ENCODE results near the gene LMX1B.

LMX1B gene

DNA sequence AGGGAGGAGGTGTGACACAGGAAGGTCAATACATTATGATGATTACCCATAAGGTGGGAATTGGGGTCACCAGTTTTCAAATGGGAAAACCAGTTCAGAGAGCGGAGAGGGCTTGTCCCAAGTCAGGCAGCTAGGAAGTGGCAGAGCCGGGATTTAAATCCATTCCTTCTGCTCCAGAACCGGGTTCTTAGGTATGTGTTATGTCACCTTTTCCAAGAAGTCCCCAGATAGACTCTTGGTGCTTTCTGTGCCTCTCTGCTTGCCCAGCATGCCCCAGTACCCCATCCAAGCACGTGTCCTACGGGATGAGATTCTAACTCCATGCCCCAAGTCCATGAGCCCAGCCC lies 69.9 kb downstream of the LMX1B start:
- no peak for DNase-seq (ENCODE audit: low read depth)
- TF ChIP-seq, protein P1, sequence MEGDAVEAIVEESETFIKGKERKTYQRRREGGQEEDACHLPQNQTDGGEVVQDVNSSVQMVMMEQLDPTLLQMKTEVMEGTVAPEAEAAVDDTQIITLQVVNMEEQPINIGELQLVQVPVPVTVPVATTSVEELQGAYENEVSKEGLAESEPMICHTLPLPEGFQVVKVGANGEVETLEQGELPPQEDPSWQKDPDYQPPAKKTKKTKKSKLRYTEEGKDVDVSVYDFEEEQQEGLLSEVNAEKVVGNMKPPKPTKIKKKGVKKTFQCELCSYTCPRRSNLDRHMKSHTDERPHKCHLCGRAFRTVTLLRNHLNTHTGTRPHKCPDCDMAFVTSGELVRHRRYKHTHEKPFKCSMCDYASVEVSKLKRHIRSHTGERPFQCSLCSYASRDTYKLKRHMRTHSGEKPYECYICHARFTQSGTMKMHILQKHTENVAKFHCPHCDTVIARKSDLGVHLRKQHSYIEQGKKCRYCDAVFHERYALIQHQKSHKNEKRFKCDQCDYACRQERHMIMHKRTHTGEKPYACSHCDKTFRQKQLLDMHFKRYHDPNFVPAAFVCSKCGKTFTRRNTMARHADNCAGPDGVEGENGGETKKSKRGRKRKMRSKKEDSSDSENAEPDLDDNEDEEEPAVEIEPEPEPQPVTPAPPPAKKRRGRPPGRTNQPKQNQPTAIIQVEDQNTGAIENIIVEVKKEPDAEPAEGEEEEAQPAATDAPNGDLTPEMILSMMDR (IDR thresholded peaks at IDR 0.05; ENCODE audit: low read depth, low read length): no peak
- TF ChIP-seq, protein P2, sequence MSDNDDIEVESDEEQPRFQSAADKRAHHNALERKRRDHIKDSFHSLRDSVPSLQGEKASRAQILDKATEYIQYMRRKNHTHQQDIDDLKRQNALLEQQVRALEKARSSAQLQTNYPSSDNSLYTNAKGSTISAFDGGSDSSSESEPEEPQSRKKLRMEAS (IDR thresholded peaks at IDR 0.05; ENCODE audit: low read depth, low read length): no peak
- TF ChIP-seq POLR2A (IDR thresholded peaks at IDR 0.05; ENCODE audit: extremely low read depth, insufficient read length): no peak
- TF ChIP-seq MYC (IDR thresholded peaks at IDR 0.05; ENCODE audit: low read depth, low read length): no peak
- H3K4me3 ChIP-seq (ENCODE audit: low read depth, low read length): no peak overlapping the region

DNA sequence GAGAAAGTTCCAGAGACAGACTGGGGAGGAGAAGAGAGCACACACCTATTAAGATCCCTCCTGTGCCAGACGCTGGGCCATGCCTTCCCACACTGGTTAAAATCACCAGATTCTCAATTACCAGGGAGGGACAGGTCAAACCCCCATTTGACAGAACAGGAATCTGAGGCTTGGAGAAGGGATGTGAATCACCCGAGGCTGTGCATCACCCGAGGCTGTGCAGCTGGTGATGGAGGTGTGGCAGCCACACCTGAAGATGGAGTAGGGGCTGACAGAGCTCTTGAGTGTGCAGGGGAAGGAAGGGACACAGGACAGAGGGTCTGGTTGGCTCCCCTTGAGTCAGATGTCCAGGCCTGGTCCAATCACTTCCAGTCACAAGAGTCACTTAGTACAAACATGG lies 70.6 kb downstream of the LMX1B start:
- no peak for DNase-seq (ENCODE audit: low read depth)
- H3K4me3 ChIP-seq (ENCODE audit: low read depth, low read length): no peak overlapping the region
- no peak for TF ChIP-seq POLR2A (IDR thresholded peaks at IDR 0.05; ENCODE audit: extremely low read depth, insufficient read length)

DNA sequence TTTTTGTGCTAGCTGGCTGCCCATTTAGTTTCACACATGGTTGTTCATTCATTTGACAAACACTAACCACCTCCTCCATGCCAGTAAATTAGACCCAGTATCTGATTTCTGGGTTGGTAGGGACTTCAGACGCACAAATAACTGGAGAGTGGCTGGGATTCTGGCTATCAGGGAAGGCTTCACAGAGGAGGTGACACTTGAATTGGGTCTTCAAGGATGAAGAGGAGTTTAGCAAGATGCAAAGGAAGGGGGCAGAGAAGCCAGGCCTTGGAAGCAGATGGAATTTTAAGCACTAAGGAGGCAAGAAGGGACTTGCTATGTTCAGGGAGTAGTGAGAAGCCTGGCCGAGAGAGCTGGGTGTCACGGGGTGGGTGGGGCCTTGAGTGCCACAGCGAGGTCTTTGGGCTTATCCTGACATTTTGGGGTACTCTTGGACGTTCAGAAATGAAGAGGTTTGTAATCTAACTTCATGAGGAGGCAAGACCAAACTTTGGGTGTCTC lies 71.3 kb downstream of the LMX1B start:
- DNase-seq (ENCODE audit: low read depth): no peak
- TF ChIP-seq POLR2A (IDR thresholded peaks at IDR 0.05; ENCODE audit: extremely low read depth, insufficient read length): no peak
- H3K4me3 ChIP-seq (ENCODE audit: low read depth, low read length): no peak overlapping the region

DNA sequence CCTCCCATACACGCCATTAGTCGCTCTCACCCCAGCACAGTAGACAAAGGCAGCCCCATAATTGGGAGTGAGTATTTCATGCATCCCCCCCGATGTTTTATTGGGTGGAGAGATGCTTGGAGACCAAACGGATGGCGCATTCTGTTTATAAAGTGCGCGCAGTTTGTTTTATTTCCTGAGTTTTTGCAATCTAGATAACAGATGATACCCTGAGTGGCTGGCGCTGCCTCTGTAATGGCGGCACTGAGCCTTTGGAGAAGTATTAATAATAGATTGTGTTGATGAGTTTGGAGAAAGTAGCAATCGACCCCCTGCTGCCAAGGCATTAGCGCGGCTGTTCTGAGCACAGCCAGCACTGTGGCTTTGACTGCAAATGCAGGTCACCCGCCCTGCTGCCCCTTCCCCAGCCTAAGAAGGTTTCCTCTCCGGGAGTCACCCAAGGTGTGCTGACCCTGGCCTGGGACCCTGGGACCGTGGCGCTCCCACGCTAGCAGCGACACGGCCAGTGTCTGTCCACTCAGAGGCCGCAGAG lies 74.3 kb downstream of the LMX1B start:
- H3K4me3 ChIP-seq (ENCODE audit: low read depth, low read length): no peak overlapping the region
- TF ChIP-seq, protein P2 (IDR thresholded peaks at IDR 0.05; ENCODE audit: low read depth, low read length): no peak
- TF ChIP-seq POLR2A (IDR thresholded peaks at IDR 0.05; ENCODE audit: extremely low read depth, insufficient read length) (no peak), MYC (IDR thresholded peaks at IDR 0.05; ENCODE audit: low read depth, low read length) (no peak)
- TF ChIP-seq, protein P1 (IDR thresholded peaks at IDR 0.05; ENCODE audit: low read depth, low read length): no peak
- DNase-seq (ENCODE audit: low read depth): no peak

DNA sequence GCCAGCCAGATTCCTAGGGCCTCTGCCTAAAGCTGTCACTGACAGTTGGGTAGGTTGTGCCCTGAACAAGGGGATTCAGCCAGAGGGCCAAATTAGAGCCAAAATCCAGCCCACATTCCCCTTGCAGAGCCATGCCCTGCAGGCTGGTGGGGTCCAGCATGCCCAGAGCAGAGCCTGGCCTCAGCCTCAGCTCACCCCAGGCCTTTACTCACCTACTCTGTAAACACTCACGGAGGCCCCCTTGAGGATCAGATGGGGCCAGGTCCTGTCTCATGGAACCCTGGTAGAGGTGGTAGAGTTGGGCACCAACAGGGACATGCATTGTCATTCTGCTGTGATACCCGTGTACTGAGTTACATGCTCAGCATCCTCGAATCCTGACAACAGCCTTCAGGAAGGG lies 74.9 kb downstream of the LMX1B start:
- DNase-seq (ENCODE audit: low read depth): no peak
- H3K4me3 ChIP-seq (ENCODE audit: low read depth, low read length): no peak overlapping the region
- no peak for TF ChIP-seq POLR2A (IDR thresholded peaks at IDR 0.05; ENCODE audit: extremely low read depth, insufficient read length)
- TF ChIP-seq MYC (IDR thresholded peaks at IDR 0.05; ENCODE audit: low read depth, low read length): no peak
- TF ChIP-seq, protein P1 (IDR thresholded peaks at IDR 0.05; ENCODE audit: low read depth, low read length): no peak
- TF ChIP-seq, protein P2 (IDR thresholded peaks at IDR 0.05; ENCODE audit: low read depth, low read length): no peak

DNA sequence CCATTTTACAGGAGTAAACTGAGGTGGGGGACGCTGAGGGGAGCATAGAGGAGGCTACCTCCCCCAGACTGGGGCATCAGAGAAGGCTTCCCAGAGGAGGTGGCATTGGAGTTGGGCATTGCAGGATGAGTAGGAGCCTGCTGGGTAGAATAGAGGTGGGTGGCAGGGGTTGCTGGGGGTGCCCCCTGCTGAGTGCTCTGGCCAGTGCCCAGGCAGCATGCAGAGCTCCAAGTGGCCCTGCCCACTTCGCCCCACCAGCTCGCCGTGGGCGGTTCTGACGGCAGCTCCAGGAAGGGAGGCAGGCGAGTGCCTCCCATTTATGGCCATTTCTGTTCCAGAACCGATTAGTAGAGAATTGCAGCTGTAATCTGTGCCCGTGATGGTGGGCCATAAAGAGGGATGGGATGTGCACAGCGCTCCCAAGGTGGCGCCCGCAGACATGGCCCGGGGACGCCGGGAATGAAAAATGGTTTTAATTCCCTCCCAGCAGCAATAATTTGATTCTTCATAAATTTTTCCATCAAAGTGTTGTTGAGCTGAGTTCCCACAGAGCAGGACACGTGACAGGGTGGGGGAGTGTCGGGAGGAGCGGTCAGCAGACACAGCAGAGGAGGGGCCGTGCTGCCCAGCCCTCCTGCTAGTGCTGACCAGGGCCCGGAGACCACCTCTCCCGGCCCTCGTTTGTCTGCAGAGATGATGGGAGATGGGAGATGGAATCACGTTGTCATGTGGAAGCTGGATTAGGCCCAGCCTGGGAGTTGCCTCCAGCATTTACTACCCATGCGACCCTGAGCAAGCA lies 75.5 kb downstream of the LMX1B start:
- no peak for TF ChIP-seq MYC (IDR thresholded peaks at IDR 0.05; ENCODE audit: low read depth, low read length)
- TF ChIP-seq, protein P1 (IDR thresholded peaks at IDR 0.05; ENCODE audit: low read depth, low read length): no peak
- TF ChIP-seq POLR2A (IDR thresholded peaks at IDR 0.05; ENCODE audit: extremely low read depth, insufficient read length): no peak
- TF ChIP-seq, protein P2 (IDR thresholded peaks at IDR 0.05; ENCODE audit: low read depth, low read length): no peak
- DNase-seq (ENCODE audit: low read depth): no peak
- no peak overlapping the region for H3K4me3 ChIP-seq (ENCODE audit: low read depth, low read length)
